ENCODE results near the gene POGLUT3. TPM values are rescaled to one million over a fixed set of nuclear protein-coding genes. Genes with fewer than 3 reads are reported as not detected.

The POGLUT3 gene, protein sequence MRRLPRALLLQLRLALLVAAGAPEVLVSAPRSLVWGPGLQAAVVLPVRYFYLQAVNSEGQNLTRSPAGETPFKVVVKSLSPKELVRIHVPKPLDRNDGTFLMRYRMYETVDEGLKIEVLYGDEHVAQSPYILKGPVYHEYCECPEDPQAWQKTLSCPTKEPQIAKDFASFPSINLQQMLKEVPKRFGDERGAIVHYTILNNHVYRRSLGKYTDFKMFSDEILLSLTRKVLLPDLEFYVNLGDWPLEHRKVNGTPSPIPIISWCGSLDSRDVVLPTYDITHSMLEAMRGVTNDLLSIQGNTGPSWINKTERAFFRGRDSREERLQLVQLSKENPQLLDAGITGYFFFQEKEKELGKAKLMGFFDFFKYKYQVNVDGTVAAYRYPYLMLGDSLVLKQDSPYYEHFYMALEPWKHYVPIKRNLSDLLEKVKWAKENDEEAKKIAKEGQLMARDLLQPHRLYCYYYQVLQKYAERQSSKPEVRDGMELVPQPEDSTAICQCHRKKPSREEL
- 39.9 TPM for polyA plus RNA-seq (2013, experiment 1 of 2)
- 40.6 TPM for polyA plus RNA-seq (2013, experiment 2 of 2)

GRCh38 chr11:108498046-108498815 is at the start of gene POGLUT3:
Gene POGLUT3 (minus strand): TSS chr11:108498384. CDS start chr11:108498366, 18 bp downstream.
- H2AFZ ChIP-seq (ENCODE audit: low read depth, low read length) = peak within 1 kb of the TSS; percentile 98
- peak within 1 kb of the TSS; percentile 73 for H3K4me2 ChIP-seq (ENCODE audit: low read length, poor library complexity, severe bottlenecking)
- peaks cover 8% of the 10 kb centered on the region for H3K4me1 ChIP-seq (ENCODE audit: control insufficient read depth, insufficient read depth, low read depth, low read length)
- no peaks in the 10 kb centered on the region for H3K36me3 ChIP-seq (ENCODE audit: control insufficient read depth in 1 of 2, insufficient read depth in 2 of 2, low read depth in 1 of 2, low read length in 2 of 2)
- peak within 1 kb of the TSS; percentile 82 for H4K91ac ChIP-seq (ENCODE audit: low read length)
- H3K4me3 ChIP-seq (ENCODE audit: insufficient read depth in 1 of 2, low read depth in 1 of 2, low read length in 2 of 2) = peak within 1 kb of the TSS; percentile 71 to 82
- peak within 1 kb of the TSS; percentile 90 for H4K8ac ChIP-seq (ENCODE audit: low read length)
- no peaks in the 10 kb centered on the region for H3K27me3 ChIP-seq (ENCODE audit: control insufficient read depth in 1 of 2, insufficient read depth in 1 of 2, low read length in 2 of 2)
- H3K79me1 ChIP-seq (replicated peaks; ENCODE audit: low read length, poor library complexity, severe bottlenecking) = peaks cover 14% of the 10 kb centered on the region
- H3K18ac ChIP-seq (ENCODE audit: low read depth in 1 of 2, low read length in 2 of 2) = peak within 1 kb of the TSS; percentile 95 to 99
- WGBS = under 1% methylated on average over 71 of the region's 84 CpGs
- peak; percentile 67 for DNase-seq
- H2BK15ac ChIP-seq (ENCODE audit: low read depth, poor library complexity, severe bottlenecking) = peak within 1 kb of the TSS; percentile 80
- peak within 1 kb of the TSS; percentile 83 for H3K27ac ChIP-seq (ENCODE audit: low read length, poor library complexity, severe bottlenecking)
- H3K4ac ChIP-seq (ENCODE audit: low read depth in 1 of 2, low read length in 2 of 2) = peak within 1 kb of the TSS; percentile 81 to 95
- H3K14ac ChIP-seq (ENCODE audit: low read length in 2 of 2) = peak within 1 kb of the TSS in 1 of 2 experiments; percentile 96
- H2BK120ac ChIP-seq (ENCODE audit: low read depth, low read length) = peak within 1 kb of the TSS; percentile 77
- H3K9me3 ChIP-seq (ENCODE audit: control insufficient read depth, low read length) = no peaks in the 10 kb centered on the region
- peak within 1 kb of the TSS; percentile 94 for H3K9ac ChIP-seq (ENCODE audit: low read length)
- peak within 1 kb of the TSS; percentile 39 for H2AK5ac ChIP-seq (ENCODE audit: low read length, severe bottlenecking)
- H3K23ac ChIP-seq (ENCODE audit: low read length in 2 of 2) = peak within 1 kb of the TSS in 1 of 2 experiments; percentile 89
- H2BK12ac ChIP-seq (ENCODE audit: low read length in 2 of 2) = peak within 1 kb of the TSS; percentile 22 to 98
- peak within 1 kb of the TSS; percentile 97 for H2BK5ac ChIP-seq (ENCODE audit: low read depth, low read length, poor library complexity, severe bottlenecking)

GRCh38 chr11:108545909-108546501 is 47.8 kb upstream of the POGLUT3 start:
- Histone ChIP-seq H3K9me3 (ENCODE audit: control insufficient read depth, low read length) (no peaks in the 10 kb centered on the region), H3K9ac (ENCODE audit: low read length) (no peak overlapping the region), H2AFZ (ENCODE audit: low read depth, low read length) (no peak overlapping the region), H3K4me2 (ENCODE audit: low read length, poor library complexity, severe bottlenecking) (no peak overlapping the region), H3K27me3 (ENCODE audit: control insufficient read depth in 1 of 2, insufficient read depth in 1 of 2, low read length in 2 of 2) (no peaks in the 10 kb centered on the region), H3K18ac (ENCODE audit: low read depth in 1 of 2, low read length in 2 of 2) (no peak overlapping the region), H4K91ac (ENCODE audit: low read length) (no peak overlapping the region), H3K79me1 (replicated peaks; ENCODE audit: low read length, poor library complexity, severe bottlenecking) (no peaks in the 10 kb centered on the region), H3K36me3 (ENCODE audit: control insufficient read depth in 1 of 2, insufficient read depth in 2 of 2, low read depth in 1 of 2, low read length in 2 of 2) (no peaks in the 10 kb centered on the region), H2BK120ac (ENCODE audit: low read depth, low read length) (no peak overlapping the region), H3K23ac (ENCODE audit: low read length in 2 of 2) (no peak overlapping the region), H2BK12ac (ENCODE audit: low read length in 2 of 2) (no peak overlapping the region), H2BK5ac (ENCODE audit: low read depth, low read length, poor library complexity, severe bottlenecking) (no peak overlapping the region), H3K4ac (ENCODE audit: low read depth in 1 of 2, low read length in 2 of 2) (no peak overlapping the region), H2BK15ac (ENCODE audit: low read depth, poor library complexity, severe bottlenecking) (no peak overlapping the region), H3K4me1 (ENCODE audit: control insufficient read depth, insufficient read depth, low read depth, low read length) (no peaks in the 10 kb centered on the region), H3K14ac (ENCODE audit: low read length in 2 of 2) (no peak overlapping the region), H3K27ac (ENCODE audit: low read length, poor library complexity, severe bottlenecking) (no peak overlapping the region), H3K4me3 (ENCODE audit: insufficient read depth in 1 of 2, low read depth in 1 of 2, low read length in 2 of 2) (no peak overlapping the region), H2AK5ac (ENCODE audit: low read length, severe bottlenecking) (no peak overlapping the region), H4K8ac (ENCODE audit: low read length) (no peak overlapping the region)
- DNase-seq = no peak
- WGBS = 82% methylated on average over 5 of the region's 5 CpGs

- Histone ChIP-seq H3K9me3 (ENCODE audit: control insufficient read depth, low read length) (no peaks in the 10 kb centered on the region), H2BK15ac (ENCODE audit: low read depth, poor library complexity, severe bottlenecking) (no peak overlapping the region), H3K27me3 (ENCODE audit: control insufficient read depth in 1 of 2, insufficient read depth in 1 of 2, low read length in 2 of 2) (peaks cover 0 to 7% of the 10 kb centered on the region in 2 experiments), H3K36me3 (ENCODE audit: control insufficient read depth in 1 of 2, insufficient read depth in 2 of 2, low read depth in 1 of 2, low read length in 2 of 2) (no peaks in the 10 kb centered on the region), H2BK12ac (ENCODE audit: low read length in 2 of 2) (no peak overlapping the region), H3K18ac (ENCODE audit: low read depth in 1 of 2, low read length in 2 of 2) (no peak overlapping the region), H3K14ac (ENCODE audit: low read length in 2 of 2) (no peak overlapping the region), H2AFZ (ENCODE audit: low read depth, low read length) (no peak overlapping the region), H2BK5ac (ENCODE audit: low read depth, low read length, poor library complexity, severe bottlenecking) (no peak overlapping the region), H2AK5ac (ENCODE audit: low read length, severe bottlenecking) (no peak overlapping the region), H3K4me2 (ENCODE audit: low read length, poor library complexity, severe bottlenecking) (no peak overlapping the region), H3K4me3 (ENCODE audit: insufficient read depth in 1 of 2, low read depth in 1 of 2, low read length in 2 of 2) (no peak overlapping the region), H3K4me1 (ENCODE audit: control insufficient read depth, insufficient read depth, low read depth, low read length) (no peaks in the 10 kb centered on the region), H3K79me1 (replicated peaks; ENCODE audit: low read length, poor library complexity, severe bottlenecking) (no peaks in the 10 kb centered on the region), H3K9ac (ENCODE audit: low read length) (no peak overlapping the region), H4K8ac (ENCODE audit: low read length) (no peak overlapping the region), H4K91ac (ENCODE audit: low read length) (no peak overlapping the region), H3K4ac (ENCODE audit: low read depth in 1 of 2, low read length in 2 of 2) (no peak overlapping the region), H2BK120ac (ENCODE audit: low read depth, low read length) (no peak overlapping the region), H3K23ac (ENCODE audit: low read length in 2 of 2) (no peak overlapping the region), H3K27ac (ENCODE audit: low read length, poor library complexity, severe bottlenecking) (no peak overlapping the region)
- no peak for DNase-seq
- WGBS = 83% methylated on average over 5 of the region's 5 CpGs
These were observed 45.3 kb upstream of the POGLUT3 start for GRCh38 chr11:108543316-108543964.
